Measurements from ENCODE around the gene IQGAP1.
A peak's percentile ranks its signal among the peaks of the same experiment; 100 is the strongest.
"Not testable (repeated sequence)": the region's sequence is repeated elsewhere in the genome, so short reads cannot be mapped to it uniquely, and the experiment has no call there.

Gene IQGAP1

DNA sequence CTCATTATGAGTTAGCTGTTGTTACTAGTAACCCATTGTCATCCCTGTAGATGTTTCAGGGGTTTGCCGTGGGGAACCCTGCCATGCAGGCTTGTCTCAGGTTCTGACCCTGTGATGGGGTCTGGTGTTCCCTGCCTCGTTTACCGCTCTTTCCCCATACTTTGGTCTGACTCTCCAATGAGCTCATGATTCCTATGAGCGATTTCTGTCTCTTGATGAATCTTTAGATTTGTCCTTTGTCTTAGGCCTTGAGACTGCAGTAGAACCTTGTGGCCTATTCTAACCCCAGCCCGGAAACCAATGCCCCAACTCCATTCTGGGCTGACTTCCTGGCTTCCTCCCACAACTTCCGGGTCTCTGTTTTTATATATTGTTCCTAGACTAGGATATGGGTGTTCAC, 11.3 kb upstream of the IQGAP1 start:
- DNase-seq (ENCODE audit: low read depth): no peak

DNA sequence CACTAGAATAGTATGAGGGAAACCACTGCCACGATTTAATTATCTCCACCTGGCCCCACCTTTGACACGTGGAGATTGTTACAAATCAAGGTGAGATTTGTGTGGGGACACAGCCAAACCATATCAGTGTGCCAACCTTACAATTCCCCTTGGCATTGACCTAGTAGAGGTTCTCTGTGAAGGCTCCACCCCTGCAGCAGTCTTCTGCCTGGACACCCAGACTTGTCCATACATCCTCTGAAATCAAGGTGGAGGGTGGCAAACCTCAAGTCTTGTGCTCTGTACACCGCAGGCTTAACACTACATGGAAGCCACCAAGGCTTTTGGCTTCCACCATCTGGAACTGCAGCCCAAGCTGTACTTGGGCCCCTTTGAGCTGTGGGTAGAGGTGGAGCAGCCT, 8.8 kb upstream of the IQGAP1 start:
- no peak for DNase-seq (ENCODE audit: low read depth)

DNA sequence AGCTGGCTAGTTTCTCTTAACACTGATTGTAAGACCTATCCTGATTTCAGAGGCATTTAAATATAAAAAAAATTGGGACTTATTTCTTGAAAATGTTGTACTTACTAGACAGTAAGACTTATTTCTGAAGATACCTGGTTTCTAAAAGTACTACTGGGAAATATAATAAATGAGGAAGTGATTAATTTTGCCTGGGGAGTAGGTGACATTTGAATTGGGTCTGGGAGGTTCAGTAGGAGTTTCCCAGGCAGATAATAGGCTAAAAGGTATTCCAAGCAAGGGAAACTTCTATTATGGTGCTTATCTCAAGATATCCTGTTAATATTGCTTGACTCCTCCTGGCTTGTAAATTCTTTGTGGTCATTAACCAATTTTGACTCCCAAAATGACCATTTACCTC, 6.5 kb upstream of the IQGAP1 start:
- DNase-seq (ENCODE audit: low read depth): no peak

DNA sequence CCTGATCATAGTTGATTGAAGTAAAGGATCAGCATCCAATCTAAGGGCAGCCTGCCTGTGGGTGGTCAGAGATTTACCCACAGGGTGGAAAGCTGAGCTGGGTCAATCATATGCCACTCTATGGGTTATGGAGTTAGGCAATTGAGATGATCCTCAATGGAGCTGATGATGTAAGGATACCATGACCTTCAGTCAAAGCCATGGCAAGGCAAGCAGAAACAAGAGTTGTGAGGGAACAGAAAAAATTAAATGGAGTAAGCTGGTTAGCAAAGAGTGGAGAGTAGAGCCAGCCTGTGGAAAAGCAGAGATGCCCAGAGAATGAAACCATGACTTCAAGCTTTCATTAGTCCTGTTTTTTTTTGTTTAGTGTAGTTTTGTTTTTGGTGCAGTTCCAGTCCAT, 5.7 kb upstream of the IQGAP1 start:
- no peak for DNase-seq (ENCODE audit: low read depth)

- no peak for DNase-seq (ENCODE audit: low read depth)
Observed at GRCh38 chr15:90386221-90386620, 1.8 kb upstream of the IQGAP1 start.

DNA sequence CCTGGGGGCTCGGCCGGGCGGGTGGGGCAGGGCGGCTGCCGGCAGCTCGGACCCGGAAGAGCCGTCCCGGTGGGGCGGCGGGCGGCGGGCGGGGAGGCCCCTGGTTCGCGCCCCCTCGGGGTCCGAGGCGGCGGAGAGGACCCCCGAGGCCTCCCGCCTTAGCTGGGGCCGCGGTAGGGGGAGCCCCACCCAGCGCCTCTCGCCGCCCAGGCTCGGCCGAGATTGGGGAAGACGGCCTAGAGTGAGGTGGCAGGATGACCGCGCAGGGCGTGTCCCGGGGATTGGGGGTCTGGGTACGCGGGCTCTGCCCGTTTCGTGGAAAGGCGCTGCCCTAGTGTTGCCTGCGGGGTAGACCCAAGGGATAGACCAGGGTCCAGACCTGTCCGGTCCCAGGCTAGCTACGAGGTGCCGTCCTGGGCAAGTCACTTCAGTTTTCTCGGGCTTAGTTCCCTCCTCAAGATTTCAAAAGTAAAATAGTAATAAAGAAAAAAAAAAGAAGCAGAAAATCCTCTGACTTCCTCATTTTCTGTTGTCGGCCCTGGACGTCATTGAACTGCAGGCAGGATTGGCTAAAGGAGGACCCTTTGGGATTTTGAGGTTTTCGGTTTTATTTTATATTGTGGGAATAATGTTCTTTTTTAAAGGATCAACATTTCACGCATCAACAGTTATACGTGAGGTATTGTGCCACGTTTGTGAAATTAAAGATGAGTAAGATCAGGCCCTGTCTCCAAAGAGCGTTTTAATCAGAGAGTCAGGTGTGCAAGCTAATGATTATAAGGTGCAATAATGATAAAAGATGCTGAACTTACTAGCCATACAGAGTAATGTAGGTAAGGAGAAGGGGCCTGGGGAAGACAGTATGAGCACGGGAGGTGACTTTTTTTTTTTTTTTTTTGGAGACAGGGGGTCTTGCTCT, 679 bp downstream of the IQGAP1 start:
- no peak for DNase-seq (ENCODE audit: low read depth)

DNA sequence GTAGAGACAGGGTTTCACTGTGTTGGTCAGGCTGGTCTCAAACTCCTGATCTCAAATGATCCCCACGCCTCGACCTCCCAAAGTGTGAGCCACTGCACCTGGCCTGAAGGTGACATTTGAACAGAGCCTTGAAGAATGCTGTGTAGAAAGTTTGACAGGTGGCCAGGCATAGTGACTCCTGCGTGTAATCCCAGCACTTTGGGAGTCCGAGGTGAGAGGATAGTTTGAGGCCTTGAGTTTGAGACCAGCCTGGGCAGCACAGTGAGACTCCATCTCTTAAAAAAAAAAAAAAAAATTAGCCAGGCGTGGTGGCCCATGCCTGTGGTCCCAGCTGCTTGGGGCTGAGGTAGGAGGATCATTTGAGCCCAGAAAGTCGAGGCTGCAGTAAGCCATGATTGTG, 1.5 kb downstream of the IQGAP1 start:
- DNase-seq (ENCODE audit: low read depth): no peak

GRCh38 chr15:90393040-90393439, 5.0 kb downstream of the IQGAP1 start:
- DNase-seq (ENCODE audit: low read depth): no peak

- no peak for DNase-seq (ENCODE audit: low read depth)
Observed at GRCh38 chr15:90394074-90394473, 6.0 kb downstream of the IQGAP1 start.

DNA sequence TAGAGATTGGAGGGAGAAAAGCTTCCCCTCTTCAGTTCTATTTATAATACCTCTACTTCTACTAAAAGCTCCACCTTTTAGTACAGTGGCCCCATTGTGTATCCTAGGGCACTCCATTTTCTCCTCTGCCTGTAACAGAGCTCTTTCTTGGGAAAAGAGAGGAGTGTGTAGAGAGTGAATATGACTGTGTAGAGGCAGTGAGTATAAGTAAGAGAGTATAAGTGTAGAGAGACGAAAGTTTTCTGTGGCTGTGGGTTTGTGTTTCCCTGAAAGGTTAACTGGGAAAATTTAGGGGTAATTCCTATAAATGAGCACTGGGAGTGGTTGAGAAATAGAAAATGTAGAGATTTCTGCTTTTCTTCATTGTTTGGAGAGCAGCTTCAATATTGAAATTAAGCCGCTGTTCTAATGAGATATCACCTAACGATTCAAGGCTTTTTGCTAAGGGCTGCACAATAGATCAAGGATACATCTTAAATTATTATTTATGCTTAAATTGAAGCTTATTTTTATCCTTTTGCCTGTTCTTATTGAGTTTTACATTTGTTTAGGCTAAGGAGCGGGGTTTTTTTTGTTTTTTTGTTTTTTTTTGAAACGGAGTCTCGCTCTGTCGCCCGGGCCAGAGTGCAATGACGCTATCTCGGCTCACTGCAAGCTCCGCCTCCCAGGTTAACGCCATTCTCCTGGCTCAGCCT, 6.9 kb downstream of the IQGAP1 start:
- no peak for DNase-seq (ENCODE audit: low read depth)

DNA sequence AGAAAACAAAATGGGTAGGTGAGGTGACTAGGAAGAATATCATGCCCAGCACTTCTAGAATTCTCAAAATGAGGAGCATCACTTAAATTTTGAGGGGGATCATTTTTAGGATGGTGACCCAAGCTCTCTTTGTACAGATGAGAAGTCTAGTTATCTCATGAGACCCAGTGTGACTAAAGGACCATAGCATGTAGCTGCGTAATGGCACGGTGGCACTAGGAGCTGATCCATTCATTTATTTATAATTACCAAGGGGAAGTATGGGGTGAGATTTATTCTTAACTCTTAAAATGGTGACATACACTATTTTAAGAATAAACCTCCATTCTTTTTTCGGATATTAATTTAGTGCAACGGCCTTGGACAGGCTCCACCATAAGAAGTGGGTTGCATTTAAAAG, 8.3 kb downstream of the IQGAP1 start:
- no peak for DNase-seq (ENCODE audit: low read depth)

- no peak for DNase-seq (ENCODE audit: low read depth)
Observed at GRCh38 chr15:90400005-90400758, 12.1 kb downstream of the IQGAP1 start.

DNA sequence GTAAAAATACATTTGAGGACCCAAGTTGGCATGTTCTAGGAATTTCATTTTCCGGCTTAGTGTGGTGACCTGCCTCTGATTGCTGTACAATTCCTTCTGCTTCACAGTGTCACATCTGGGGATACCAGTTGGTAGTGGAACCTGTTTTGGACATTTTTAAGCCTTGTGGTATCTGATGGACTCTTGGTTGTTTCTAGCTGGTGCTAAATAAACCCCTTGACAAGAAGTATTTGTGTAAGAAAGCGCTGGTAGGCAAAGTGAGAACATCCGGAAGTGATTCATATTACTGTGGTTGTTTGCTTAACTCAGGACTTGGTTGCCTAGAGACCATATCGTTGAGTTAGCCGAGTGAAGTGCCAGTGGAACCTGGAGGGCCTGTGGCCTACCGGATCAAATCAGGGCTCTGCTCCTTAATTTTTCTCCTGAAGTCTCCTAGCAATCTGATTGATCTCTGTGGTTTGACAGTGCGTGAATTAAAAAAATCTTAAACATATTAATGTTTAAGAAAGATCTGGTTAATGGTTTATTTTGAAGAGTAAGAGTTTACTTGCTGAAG, 12.8 kb downstream of the IQGAP1 start:
- peak; percentile 93 for DNase-seq (ENCODE audit: low read depth)

GRCh38 chr15:90401495-90401894, 13.5 kb downstream of the IQGAP1 start:
- DNase-seq (ENCODE audit: low read depth): no peak

GRCh38 chr15:90402223-90402622, 14.2 kb downstream of the IQGAP1 start:
- peak; percentile 78 for DNase-seq (ENCODE audit: low read depth)

DNA sequence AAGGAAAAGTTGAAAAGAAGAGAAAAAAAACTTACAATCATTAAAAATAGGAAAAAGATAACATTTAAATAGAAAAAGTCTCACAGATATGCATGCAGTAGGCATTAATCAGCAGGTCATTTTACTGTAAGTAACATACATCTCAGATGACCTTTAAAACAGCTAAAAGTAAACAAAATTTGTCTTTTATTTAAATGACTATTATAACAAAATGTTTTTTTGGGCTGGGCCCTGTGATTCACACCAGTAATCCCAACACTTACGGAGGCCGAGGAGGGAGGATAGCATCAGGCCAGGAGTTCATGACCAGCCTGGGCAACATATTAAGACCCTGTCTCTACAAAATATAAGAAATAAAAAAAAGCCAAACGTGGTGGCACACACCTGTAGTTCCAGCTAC, 14.7 kb downstream of the IQGAP1 start:
- no peak for DNase-seq (ENCODE audit: low read depth)

DNA sequence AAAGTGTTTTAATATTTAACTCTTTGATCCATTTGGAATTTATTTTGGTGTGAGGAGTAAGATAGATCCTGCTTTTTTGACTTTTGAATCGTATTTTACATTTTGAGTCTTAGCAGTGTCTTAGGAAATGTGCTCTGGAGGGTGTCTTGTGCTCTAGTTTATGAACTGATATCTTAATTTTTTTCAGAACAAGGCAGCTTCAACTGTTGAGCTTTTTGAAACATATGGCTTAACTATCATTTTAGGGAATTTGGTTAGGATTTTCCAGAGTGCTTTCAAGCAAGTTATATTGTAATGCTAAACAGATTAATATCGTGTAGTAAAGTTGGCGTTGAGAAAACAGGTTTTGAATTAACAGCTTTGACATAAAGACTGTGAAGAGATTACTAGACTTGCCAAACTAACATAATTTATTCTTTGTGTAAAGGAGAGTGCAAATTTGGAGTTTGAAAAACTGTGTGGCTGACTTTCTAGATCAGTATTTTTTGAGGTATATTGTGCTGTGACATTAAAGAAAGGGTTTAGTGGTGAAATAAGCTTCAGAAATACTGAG, 17.1 kb downstream of the IQGAP1 start:
- no peak for DNase-seq (ENCODE audit: low read depth)

GRCh38 chr15:90407336-90407735, 19.3 kb downstream of the IQGAP1 start:
- DNase-seq (ENCODE audit: low read depth): no peak

- DNase-seq (ENCODE audit: low read depth): no peak
Observed at GRCh38 chr15:90407871-90408317, 19.9 kb downstream of the IQGAP1 start.

DNA sequence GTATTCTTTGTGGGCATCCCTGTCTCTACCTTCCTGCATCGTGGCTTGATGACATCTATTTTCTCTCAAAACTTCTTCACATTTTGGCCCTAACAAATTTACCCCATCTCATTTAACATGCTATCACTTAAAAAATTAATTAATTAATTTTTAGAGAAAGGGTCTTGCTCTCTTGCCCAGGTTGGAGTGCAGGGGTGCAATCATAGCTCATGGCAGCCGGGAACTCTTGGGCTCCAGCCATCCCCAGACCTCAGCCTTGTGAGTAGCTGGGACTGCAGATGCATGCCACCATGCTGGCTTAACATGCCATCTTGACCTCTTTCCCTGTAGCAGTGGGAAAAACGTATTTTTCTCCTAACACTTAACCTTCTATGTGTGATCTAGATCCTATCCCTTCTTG, 20.6 kb downstream of the IQGAP1 start:
- no peak for DNase-seq (ENCODE audit: low read depth)

- DNase-seq (ENCODE audit: low read depth): not testable (repeated sequence)
Observed at GRCh38 chr15:90409587-90409986, 21.5 kb downstream of the IQGAP1 start.

GRCh38 chr15:90410316-90410715, 22.3 kb downstream of the IQGAP1 start:
- not testable (repeated sequence) for DNase-seq (ENCODE audit: low read depth)

Data from GM04503 (cell line).